RCC 7860 (cell line): Measurements from ENCODE around the gene BRIX1.
"Not testable (repeated sequence)": the region's sequence is repeated elsewhere in the genome, so short reads cannot be mapped to it uniquely, and the experiment has no call there.

Experiments
- DNase-seq: peaks from one replicate; pipeline ENCODE4 v3.0.0-alpha.2; 2015; ENCODE audit warnings: low spot score
- FAIRE-seq: peaks from 2 replicates; lab custom pipeline; 2012; peaks lifted over from hg19 to GRCh38; lab: Jason Lieb, UNC

The BRIX1 gene

GRCh38 chr5:34913072-34913471 lies 2.4 kb upstream of the BRIX1 start:
- FAIRE-seq = no peak
- DNase-seq = no peak

- no peak for FAIRE-seq
- DNase-seq = peak; percentile 46
Measured at GRCh38 chr5:34914671-34915138, 806 bp upstream of the BRIX1 start.

- DNase-seq (no peak), FAIRE-seq (no peak)
Measured at GRCh38 chr5:34915856-34916192, 313 bp downstream of the BRIX1 start.

GRCh38 chr5:34916518-34916917 lies 1.0 kb downstream of the BRIX1 start:
- DNase-seq (no peak), FAIRE-seq (no peak)

GRCh38 chr5:34918025-34918424 lies 2.5 kb downstream of the BRIX1 start:
- FAIRE-seq (no peak), DNase-seq (no peak)

GRCh38 chr5:34919077-34919476 lies 3.6 kb downstream of the BRIX1 start:
- DNase-seq = no peak
- no peak for FAIRE-seq

- not testable (repeated sequence) for FAIRE-seq, DNase-seq
Measured at GRCh38 chr5:34923256-34923655, 7.7 kb downstream of the BRIX1 start.

- peak; percentile 98 for FAIRE-seq
- DNase-seq = peak; percentile 92
Measured at GRCh38 chr5:34923694-34924461, 8.4 kb downstream of the BRIX1 start.

GRCh38 chr5:34924462-34924765 lies 8.9 kb downstream of the BRIX1 start:
- no peak for DNase-seq
- no peak for FAIRE-seq

- no peak for FAIRE-seq
- DNase-seq = no peak
Measured at GRCh38 chr5:34926318-34926888, 10.9 kb downstream of the BRIX1 start.

GRCh38 chr5:34927785-34928184 lies 12.3 kb downstream of the BRIX1 start:
- FAIRE-seq = no peak

GRCh38 chr5:34928267-34928666 lies 12.8 kb downstream of the BRIX1 start:
- DNase-seq (no peak), FAIRE-seq (no peak)

More at GRCh38 chr5:34927785-34928184, 12.3 kb downstream of the BRIX1 start:
- DNase-seq = no peak

- DNase-seq = peak; percentile 96
- peak; percentile 84 for FAIRE-seq
Measured at GRCh38 chr5:34929134-34929719, 13.7 kb downstream of the BRIX1 start, which contains the start of gene DNAJC21. Gene DNAJC21, plus strand, starts transcription at chr5:34929559. Its CDS starts 261 bp downstream, at chr5:34929820.

GRCh38 chr5:34929720-34930461 lies 14.4 kb downstream of the BRIX1 start:
- no peak for FAIRE-seq
- DNase-seq = peak; percentile 84

GRCh38 chr5:34930462-34930844 lies 14.9 kb downstream of the BRIX1 start:
- FAIRE-seq = no peak
- DNase-seq = no peak

- no peak for DNase-seq
- no peak for FAIRE-seq
Measured at GRCh38 chr5:34930870-34931269, 15.4 kb downstream of the BRIX1 start.

GRCh38 chr5:34932947-34933346 lies 17.4 kb downstream of the BRIX1 start:
- peak; percentile 44 for FAIRE-seq

GRCh38 chr5:34941936-34942335 lies 26.4 kb downstream of the BRIX1 start:
- no peak for DNase-seq
- FAIRE-seq = no peak

More at GRCh38 chr5:34932947-34933346, 17.4 kb downstream of the BRIX1 start:
- DNase-seq = no peak

GRCh38 chr5:34944044-34944443 lies 28.5 kb downstream of the BRIX1 start:
- FAIRE-seq = no peak
- no peak for DNase-seq

- no peak for FAIRE-seq
- no peak for DNase-seq
Measured at GRCh38 chr5:34944460-34945047, 29.0 kb downstream of the BRIX1 start.

- no peak for DNase-seq
- no peak for FAIRE-seq
Measured at GRCh38 chr5:34957321-34957720, 41.8 kb downstream of the BRIX1 start.
